Measurements from ENCODE around the gene CARMIL1. TPM values are rescaled to one million over a fixed set of nuclear protein-coding genes. Genes with fewer than 3 reads are reported as not detected.
A peak's percentile ranks its signal among the peaks of the same experiment; 100 is the strongest.

Gene CARMIL1
- total RNA-seq, 1 donor from 2014 or later, result 30.4 TPM

DNA sequence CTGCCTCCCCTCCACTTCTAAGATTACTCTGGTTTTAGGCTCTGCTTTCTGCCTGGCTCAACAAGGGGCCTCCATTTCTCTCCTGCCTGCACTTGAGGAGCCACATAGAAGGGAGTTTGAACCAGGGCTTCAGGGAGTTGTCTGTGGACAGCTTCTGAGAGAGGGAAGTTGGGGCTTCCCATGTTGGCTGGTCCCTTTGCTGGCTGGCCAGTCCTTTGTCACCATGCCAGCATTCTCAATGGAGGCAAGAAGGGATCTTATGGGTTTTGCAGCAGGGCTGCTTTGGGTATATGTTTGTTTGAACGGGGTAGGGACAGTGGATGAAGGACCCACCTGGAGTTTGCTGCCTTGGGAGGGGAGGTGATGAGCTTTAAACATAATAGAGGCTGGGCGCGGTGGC is 124.9 kb downstream of the CARMIL1 start:
- Histone ChIP-seq H3K27me3 (ENCODE audit: low read depth) (no peaks in the 10 kb centered on the region), H3K36me3 (no peaks in the 10 kb centered on the region), H3K4me3 (no peak overlapping the region), H3K9me3 (no peaks in the 10 kb centered on the region), H3K27ac (no peak overlapping the region), H3K4me1 (peaks cover 34% of the 10 kb centered on the region)
- intact Hi-C loops (cut with DNase I), result no loop called here
- no peak for DNase-seq
- no peak for ATAC-seq
- TF ChIP-seq, protein P1, sequence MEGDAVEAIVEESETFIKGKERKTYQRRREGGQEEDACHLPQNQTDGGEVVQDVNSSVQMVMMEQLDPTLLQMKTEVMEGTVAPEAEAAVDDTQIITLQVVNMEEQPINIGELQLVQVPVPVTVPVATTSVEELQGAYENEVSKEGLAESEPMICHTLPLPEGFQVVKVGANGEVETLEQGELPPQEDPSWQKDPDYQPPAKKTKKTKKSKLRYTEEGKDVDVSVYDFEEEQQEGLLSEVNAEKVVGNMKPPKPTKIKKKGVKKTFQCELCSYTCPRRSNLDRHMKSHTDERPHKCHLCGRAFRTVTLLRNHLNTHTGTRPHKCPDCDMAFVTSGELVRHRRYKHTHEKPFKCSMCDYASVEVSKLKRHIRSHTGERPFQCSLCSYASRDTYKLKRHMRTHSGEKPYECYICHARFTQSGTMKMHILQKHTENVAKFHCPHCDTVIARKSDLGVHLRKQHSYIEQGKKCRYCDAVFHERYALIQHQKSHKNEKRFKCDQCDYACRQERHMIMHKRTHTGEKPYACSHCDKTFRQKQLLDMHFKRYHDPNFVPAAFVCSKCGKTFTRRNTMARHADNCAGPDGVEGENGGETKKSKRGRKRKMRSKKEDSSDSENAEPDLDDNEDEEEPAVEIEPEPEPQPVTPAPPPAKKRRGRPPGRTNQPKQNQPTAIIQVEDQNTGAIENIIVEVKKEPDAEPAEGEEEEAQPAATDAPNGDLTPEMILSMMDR (IDR thresholded peaks at IDR 0.05), result no peak

DNA sequence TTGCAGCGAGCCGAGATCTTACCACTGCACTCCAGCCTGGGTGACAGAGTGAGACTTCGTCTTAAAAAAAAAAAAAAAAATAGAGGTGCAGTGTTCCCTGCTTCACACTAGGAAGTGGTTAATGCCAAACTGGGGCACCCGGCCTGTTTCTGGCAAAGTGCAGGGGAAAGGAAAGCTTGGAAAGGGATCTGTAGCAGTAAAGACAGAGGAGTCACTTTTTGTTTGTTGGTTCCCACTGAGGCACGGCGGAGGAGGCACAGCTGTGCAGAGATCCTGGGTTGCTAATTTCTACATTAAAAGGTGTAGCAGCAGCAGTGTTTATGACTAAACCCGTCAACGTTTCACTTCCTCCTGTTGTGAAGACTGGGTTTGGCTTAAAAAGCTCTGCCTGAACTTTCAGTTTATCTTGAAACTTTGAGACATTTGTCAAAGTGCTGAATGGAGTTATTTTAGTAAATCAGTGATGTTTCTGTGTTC is 125.6 kb downstream of the CARMIL1 start:
- intact Hi-C loops (cut with DNase I), result no loop called here
- TF ChIP-seq, protein P1 (IDR thresholded peaks at IDR 0.05), result no peak

DNA sequence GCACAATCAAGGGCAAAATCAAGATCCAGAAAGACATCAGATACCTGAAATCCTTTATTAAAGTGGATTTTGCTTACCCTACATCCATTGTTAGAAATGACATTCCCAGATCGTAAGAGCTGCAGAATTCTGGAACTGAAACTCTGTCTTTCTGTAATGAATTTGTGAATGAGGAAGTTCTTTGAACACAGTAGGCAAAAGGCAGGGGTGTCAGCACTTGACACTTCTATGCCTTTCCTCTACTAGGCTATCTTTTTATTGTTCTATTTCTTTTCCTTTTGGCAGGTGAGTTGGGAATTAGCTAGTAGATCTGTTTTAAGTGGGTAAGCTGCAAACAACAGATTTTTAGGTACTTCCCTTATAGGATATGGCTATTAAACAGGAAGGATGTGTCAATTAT is 126.3 kb downstream of the CARMIL1 start:
- Histone ChIP-seq H3K27me3 (ENCODE audit: low read depth) (no peaks in the 10 kb centered on the region), H3K9me3 (no peaks in the 10 kb centered on the region), H3K4me3 (no peak overlapping the region), H3K36me3 (no peaks in the 10 kb centered on the region), H3K27ac (peak overlapping the region; percentile 4), H3K4me1 (peaks cover 39% of the 10 kb centered on the region)
- ATAC-seq (no peak), DNase-seq (no peak)
- TF ChIP-seq, protein P1 (IDR thresholded peaks at IDR 0.05), result no peak
- intact Hi-C loops (cut with DNase I), result no loop called here

More for the DNA sequence above, 125.6 kb downstream of the CARMIL1 start:
- Histone ChIP-seq H3K27me3 (ENCODE audit: low read depth) (no peaks in the 10 kb centered on the region), H3K36me3 (no peaks in the 10 kb centered on the region), H3K27ac (peak overlapping the region; percentile 42), H3K4me3 (no peak overlapping the region), H3K9me3 (no peaks in the 10 kb centered on the region), H3K4me1 (peaks cover 34% of the 10 kb centered on the region)
- DNase-seq (no peak), ATAC-seq (peak in 1 of 2 donors; percentile 54)

DNA sequence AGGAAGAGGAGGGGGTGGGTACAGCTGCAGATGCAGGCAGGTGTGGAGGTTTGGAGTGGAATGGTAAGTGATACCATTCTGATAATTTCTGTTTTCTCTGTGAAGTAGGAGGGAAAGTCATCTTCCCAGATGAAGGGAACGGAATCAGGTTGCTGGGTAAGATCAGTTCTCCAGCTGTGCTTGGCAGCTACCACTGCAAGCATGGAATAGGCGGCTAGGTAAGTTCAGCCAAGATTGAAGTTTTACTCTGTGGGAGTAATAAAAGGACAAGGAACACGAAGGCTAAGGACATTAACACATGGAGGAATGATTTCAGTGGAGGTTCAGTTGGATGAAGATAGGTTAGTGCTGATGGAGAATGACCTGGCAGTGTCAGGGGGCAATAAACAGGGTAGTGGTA is 128.3 kb downstream of the CARMIL1 start:
- H3K27me3 ChIP-seq (ENCODE audit: low read depth), result no peaks in the 10 kb centered on the region
- H3K27ac ChIP-seq, result no peak overlapping the region
- no peaks in the 10 kb centered on the region for H3K36me3 ChIP-seq
- no peak overlapping the region for H3K4me3 ChIP-seq
- peaks cover 46% of the 10 kb centered on the region for H3K4me1 ChIP-seq
- ATAC-seq (no peak), DNase-seq (no peak)
- intact Hi-C loops (cut with DNase I), result no loop called here
- no peaks in the 10 kb centered on the region for H3K9me3 ChIP-seq
- TF ChIP-seq, protein P1 (IDR thresholded peaks at IDR 0.05), result no peak

DNA sequence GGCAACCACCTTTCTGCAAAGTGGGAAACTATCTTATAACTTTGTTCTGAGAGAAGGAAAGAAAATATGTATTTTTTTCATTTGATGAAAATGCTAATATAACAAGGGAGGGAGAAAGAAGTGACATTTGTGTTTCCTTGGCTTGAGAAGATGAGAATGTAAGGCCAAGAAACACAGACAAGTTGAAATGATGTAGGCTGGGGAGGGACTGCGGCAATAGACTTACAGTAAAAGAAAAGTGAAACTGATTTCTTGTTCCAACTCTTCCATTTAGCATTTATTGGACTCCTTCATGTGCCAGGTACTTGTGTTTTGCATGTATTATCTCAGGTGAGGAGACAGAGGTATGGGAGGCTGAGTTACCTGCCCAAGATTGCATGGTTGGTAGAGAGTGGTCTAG is 130.9 kb downstream of the CARMIL1 start:
- peak in 1 of 2 donors; percentile 31 for ATAC-seq
- Histone ChIP-seq H3K27ac (peak overlapping the region; percentile 36), H3K4me1 (peaks cover 45% of the 10 kb centered on the region), H3K36me3 (no peaks in the 10 kb centered on the region), H3K9me3 (no peaks in the 10 kb centered on the region), H3K27me3 (ENCODE audit: low read depth) (no peaks in the 10 kb centered on the region), H3K4me3 (no peak overlapping the region)
- intact Hi-C loops (cut with DNase I), result no loop called here
- no peak for DNase-seq
- TF ChIP-seq, protein P1 (IDR thresholded peaks at IDR 0.05), result no peak

All from lower lobe of right lung (tissue), 2 donors.